CD4-positive, alpha-beta T cell treated with Interferon alpha-2 for 1 hour (primary cell): ENCODE measurements around the gene ZFHX3.

Source experiments
- DNase-seq, 2 donors: peaks; one replicate each; pipeline ENCODE4 v3.0.0-alpha.2; 2020 to 2022

ZFHX3 gene

GRCh38 chr16:73036074-73036826 is 11.7 kb downstream of the ZFHX3 start:
- DNase-seq: no peak

DNA sequence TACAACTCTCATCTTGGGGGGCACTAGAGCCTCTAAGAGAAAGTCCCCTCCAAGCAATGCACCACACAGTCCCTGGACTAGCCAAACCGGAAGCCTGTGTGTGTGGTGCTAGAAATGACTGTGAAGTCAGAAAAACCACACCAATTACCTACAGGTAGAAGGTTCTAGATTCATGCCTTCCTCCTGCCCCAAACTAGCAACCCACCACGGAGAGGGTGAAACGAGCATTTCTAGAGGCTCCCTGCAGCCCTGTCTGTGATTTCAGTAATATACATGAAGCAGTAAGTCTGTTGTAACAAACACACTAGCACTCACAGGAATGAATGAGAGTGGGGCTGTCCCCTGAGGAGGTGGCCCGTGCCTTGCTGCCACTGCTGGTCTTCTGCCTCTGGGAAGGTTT is 13.6 kb downstream of the ZFHX3 start:
- DNase-seq: no peak

DNA sequence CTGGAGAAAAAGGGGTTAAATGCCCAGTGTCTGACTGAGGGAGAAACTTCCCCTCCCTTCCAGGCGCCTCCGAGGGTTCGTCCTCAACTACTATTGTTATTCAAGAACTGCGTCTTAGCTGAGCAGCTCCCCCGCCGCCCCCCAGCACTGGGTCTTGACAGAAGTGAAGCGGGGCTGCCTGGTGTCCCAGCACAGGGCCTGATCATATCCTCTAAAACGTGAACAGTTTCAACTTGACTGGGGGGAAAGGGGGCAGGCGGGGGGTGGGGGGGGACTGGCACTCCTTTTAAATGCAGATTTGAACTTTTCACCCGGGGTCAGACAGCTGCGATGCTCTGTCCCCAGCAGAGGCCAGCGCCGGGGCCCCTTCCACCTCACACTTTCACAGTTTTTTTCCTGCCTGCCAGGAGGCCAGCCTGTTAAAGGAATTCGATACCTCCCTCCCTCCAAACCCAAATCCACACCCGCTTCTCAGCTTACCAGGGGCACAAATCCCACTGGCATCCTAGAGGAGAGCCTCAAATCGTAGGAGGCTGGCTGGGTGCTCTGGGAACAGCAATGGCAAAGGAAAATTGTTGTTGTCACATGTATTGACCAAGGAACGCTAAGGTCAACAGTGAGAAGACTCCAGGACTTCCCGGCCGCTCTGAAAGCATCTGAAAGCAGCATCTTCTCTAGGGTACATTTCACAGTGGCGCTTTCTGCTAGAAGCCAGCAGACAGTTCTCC is 14.5 kb downstream of the ZFHX3 start:
- no peak for DNase-seq

DNA sequence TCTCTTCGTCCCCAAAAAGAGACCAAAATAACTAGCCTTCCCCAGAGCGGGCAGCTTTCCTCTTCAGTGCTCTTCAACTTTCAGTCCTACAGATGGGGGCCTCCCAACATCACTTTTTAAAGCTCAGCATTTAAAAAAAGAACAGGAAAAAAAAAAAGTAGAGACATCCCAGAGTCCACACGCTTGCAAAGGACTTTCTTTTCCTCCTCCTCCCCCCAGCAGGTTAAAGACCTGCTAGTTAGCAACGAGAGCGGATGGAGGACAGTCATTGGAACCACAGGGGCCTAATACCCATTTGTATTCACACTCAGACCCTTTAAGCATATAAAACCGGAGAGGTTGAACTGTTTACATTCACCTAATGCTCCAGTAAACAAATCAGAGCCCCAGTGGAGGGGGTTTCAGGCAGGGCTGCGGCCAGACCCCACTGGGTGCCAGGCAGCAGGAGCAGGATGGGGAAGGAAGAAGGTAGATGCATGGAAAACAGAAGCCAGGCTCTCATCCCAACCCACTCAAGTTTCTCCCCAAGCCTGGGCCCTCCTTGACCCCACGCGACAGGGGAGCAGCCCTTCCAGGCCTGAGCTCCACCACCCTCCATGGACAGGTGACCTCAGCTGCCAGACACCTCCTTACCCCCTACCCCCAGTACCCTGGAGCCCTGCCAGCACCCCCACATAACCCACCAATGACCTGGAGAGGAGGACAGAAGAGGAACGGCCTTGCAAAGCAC is 15.2 kb downstream of the ZFHX3 start:
- DNase-seq: no peak

DNA sequence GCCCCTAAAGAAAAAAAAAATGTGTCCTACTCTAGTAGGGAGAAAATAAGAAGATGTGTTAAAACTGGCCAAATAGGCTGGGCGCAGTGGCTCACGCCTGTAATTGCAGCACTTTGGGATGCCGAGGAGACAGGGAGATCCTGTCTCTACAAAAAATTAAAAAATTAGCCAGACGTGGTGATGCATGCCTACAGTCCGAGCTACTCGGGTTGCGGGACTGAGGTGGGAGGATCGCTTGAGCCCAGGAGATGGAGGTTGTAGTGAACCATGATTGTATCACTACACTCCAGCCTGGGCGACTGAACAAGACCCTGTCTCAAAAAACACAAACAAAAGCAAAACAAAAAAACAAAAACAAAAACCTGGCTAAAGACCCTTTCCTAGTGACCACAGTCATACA is 15.9 kb downstream of the ZFHX3 start:
- DNase-seq: no peak

DNA sequence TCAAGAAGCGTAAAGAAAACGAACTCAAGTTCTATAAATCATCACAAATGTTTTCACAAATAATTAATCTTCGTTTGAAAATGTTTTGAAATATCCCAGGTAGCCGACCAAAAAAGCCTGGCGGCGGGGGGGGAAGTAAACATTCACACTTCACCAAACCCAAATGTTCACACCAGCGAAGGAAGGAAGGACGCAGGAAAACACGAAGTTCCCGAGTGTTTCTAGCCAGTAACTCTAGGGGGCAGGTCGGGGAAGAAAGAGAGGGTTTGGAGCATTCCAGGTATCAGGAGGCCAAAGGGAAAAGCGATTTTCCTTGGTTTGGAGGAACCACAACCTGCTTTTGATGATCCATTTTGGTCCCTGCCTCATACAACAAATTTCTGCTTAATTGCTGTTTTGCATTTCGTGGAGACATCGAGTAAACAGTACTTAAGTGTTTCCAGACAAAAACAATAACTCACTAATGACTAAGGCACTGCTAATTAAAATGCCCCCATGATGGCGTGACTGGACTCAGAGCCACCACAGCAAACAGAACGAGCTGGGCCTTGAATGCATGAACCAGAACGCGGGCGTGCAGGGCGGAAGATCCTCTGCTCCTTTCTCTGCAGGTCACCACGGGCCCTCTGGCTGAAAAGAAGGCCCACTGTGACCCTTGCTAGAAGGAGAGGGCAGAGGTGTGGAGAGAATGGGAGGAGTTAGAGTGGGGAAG is 16.6 kb downstream of the ZFHX3 start:
- no peak for DNase-seq

DNA sequence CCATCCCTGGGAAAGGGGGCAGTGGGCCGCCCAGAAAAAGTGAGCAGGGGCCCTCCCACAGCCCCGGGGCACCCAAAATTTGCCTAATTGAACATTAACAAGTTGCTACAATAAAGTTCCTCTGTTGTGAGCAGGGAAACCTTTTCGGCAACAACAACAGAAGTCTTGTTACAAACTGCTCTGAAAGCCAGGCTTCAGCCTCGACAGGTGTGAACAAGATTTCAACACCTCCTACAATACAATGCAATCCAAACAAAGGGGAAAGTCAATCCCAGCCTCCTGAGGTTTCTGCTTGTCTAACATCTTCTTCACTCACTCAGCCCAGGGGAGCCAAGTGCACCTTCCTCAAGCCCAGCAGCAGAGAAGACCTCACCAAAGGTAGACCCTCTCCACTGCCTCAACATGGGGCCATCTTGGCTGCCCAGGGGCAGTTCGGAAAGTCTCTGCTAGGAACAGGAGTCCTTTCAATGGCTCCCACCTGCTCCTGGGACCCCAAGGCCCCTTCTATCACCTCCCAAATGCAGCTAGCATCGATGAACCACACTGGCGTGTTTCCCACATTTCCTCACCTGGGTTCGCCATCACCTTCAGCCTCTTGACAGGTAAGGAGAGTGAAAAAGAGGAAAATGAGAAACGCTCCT is 19.1 kb downstream of the ZFHX3 start:
- DNase-seq: no peak

DNA sequence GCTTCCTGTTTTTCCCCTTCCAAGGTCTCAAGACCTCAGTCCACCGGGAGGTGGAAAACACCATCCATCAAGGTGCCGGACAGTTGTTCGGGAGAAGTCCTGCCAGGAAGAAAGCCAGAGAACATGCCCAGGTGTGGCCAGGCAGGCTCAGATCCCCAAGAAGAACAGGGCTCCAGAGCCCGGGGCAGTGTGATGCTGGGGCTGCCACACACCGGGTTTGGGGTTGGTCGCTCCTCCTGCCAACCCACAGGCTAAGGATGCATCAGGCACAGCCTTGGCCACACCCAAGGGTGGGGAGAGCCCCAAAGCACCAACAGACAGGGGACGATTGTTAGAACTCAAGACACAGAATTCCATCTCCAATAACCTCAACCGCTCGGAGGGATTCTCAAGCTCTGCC is 19.7 kb downstream of the ZFHX3 start:
- DNase-seq: no peak

DNA sequence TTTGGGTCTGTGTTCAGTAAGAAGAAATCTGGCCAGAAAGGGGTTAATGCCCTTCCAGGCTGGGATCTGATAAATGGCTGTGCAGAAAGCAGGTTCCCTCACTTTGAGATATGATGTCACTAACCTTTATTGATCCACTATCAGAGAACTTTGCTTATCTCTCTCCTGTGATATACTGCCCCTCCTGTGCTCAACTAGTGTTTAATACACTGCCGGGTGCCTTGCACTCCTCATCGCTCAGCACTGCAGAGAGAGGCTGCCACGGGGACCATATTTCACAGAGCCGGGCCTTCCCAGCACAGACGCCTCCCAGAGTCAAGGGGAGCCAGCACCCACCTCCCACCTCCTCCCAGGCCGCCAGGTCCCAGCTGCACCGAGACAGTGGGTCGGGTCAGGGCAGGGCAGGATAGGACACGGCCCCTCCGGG is 20.2 kb downstream of the ZFHX3 start:
- no peak for DNase-seq

GRCh38 chr16:73026754-73027684 is 20.9 kb downstream of the ZFHX3 start:
- DNase-seq: no peak

DNA sequence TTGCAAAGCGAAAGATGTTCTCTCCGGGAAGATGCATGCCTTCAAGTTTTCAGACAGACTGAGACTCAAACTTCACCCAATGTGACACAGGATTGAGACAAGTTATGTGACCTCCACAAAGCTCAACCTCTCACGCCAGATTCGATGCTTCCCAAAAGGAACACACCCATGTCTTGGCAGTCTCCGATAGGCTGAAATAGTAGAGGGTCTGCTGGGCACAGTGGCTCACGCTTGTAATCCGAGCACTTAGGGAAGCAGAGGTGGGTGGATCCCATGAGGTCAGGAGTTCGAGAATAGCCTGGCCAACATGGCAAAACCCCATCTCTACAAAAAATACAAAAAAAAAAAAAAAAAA is 22.1 kb downstream of the ZFHX3 start:
- no peak for DNase-seq

- DNase-seq: no peak
These were observed 22.6 kb downstream of the ZFHX3 start for GRCh38 chr16:73025151-73025855.

GRCh38 chr16:73024571-73025105 is 23.3 kb downstream of the ZFHX3 start:
- DNase-seq: no peak

GRCh38 chr16:73023752-73024570 is 24.0 kb downstream of the ZFHX3 start:
- DNase-seq: no peak

DNA sequence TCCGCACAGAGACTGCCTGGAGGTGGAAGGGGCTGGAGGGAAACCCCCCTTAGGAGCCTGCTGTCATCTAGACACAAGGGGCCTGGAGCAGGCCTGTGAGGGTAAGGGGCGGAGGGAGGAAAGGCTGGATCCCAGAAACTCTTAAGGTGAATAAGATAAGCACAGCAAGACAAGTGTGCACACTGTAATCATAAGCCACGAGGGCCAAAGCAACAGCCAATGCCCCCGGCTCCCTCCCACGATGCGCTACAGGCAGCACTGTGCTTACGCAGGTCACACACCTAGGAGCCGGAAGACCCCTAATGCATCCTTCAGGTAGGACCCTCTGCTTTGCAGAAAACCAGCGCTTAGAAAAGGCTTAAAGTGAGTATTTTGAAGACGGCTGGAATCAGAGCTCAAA is 24.6 kb downstream of the ZFHX3 start:
- DNase-seq: no peak

DNA sequence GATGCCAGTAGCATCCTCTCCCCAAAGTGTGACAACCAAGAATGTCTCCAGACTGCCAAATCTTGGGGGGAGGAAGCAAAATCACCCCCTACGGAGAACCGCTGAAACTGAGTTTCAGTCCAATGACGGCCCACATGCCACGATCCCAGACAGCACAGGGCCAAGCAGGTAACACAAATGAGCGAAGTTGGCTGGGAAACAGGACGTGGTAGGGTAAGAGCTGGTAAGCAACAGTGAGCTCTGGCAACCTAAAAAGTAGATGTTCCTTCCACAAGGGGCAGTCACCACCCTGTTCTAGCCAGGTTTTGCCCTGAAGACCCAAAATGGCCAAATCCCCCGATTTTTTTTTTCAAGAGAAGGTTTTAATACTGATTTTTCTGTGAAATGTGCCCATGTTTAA is 25.4 kb downstream of the ZFHX3 start:
- no peak for DNase-seq

- DNase-seq: no peak
These were observed 25.9 kb downstream of the ZFHX3 start for GRCh38 chr16:73021866-73022495.

DNA sequence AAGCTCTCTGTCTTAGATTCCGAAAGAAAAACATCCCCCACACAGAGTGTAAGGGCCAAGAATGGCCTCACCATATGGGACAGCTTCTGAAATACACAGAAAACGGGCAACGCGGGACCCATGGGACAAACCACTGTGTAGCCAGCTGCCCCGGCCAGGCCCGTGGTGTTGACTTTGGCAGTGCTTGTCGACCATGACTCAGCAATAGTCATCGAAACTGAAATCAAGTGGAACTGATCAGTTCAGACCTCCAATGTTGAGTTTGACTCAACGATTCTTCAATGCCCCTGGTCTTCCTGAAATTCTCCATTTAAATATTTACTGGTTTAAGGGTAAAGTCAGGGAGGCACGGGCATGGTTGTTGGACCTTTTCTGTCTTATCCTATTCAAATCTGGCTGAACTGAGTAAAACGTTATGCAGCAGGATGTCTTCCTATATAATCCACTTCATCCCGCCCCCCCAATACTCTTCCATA is 27.5 kb downstream of the ZFHX3 start:
- DNase-seq: no peak
